SK-N-SH treated with all-trans-retinoic acid at 6 μM for 48 hours (cell line): Measurements from ENCODE around the gene CPLX1.

Experiments used
- BACH2 ChIP-seq: fragments of 250-450 bp; sonication (Bioruptor Pico); IDR thresholded peaks from 2 replicates; pipeline ENCODE4 v1.9.0; 2021; ENCODE audit warnings: mild to moderate bottlenecking, borderline replicate concordance
- CSDC2 ChIP-seq: fragments of 250-450 bp; sonication (Bioruptor Pico); IDR thresholded peaks from 2 replicates; pipeline ENCODE4 v1.5.0; 2020; ENCODE audit warnings: mild to moderate bottlenecking, moderate library complexity
- ESRRG ChIP-seq: fragments of 250-450 bp; sonication (Bioruptor Pico); IDR thresholded peaks from 2 replicates; pipeline ENCODE4 v1.6.1; 2021; ENCODE audit warnings: mild to moderate bottlenecking
- GLIS3 ChIP-seq: fragments of 250-450 bp; sonication (Bioruptor Pico); IDR thresholded peaks from 2 replicates; pipeline ENCODE4 v1.5.0; 2020; ENCODE audit warnings: mild to moderate bottlenecking, moderate library complexity
- OSR1 ChIP-seq: fragments of 250-450 bp; sonication (Bioruptor Pico); IDR thresholded peaks from 2 replicates; pipeline ENCODE4 v1.8.0; 2022; ENCODE audit warnings: moderate library complexity, mild to moderate bottlenecking, inconsistent platforms
- PPARA ChIP-seq: fragments of 250-450 bp; sonication (Bioruptor Pico); IDR thresholded peaks from 2 replicates; pipeline ENCODE4 v1.5.0; 2020; ENCODE audit warnings: mild to moderate bottlenecking, borderline replicate concordance
- RARB ChIP-seq: fragments of 250-450 bp; sonication (Bioruptor Pico); IDR thresholded peaks from 2 replicates; pipeline ENCODE4 v1.8.0; 2021; ENCODE audit warnings: mild to moderate bottlenecking, moderate library complexity
- TSHZ2 ChIP-seq: fragments of 250-450 bp; sonication (Bioruptor Pico); IDR thresholded peaks from 2 replicates; pipeline ENCODE4 v1.5.0; 2020; ENCODE audit warnings: mild to moderate bottlenecking, moderate library complexity
- ZFP3 ChIP-seq: fragments of 250-450 bp; sonication (Bioruptor Pico); IDR thresholded peaks from 2 replicates; pipeline ENCODE4 v1.5.0; 2020; ENCODE audit warnings: mild to moderate bottlenecking, moderate library complexity
- ZNF565 ChIP-seq: fragments of 450-650 bp; formaldehyde crosslinking; conservative IDR thresholded peaks from 2 replicates; pipeline ENCODE4 v1.5.0; 2020; ENCODE audit warnings: low read depth, mild to moderate bottlenecking, moderate library complexity
- ZNF8 ChIP-seq: fragments of 450-650 bp; formaldehyde crosslinking; IDR thresholded peaks from 2 replicates; pipeline ENCODE4 v1.5.0; 2020; ENCODE audit warnings: mild to moderate bottlenecking, moderate library complexity
- TF ChIP-seq, protein P1 (sequence below): fragments of 250-450 bp; sonication (Bioruptor Pico); IDR thresholded peaks from 2 replicates; pipeline ENCODE4 v1.8.0; 2020; ENCODE audit warnings: mild to moderate bottlenecking, moderate library complexity, borderline replicate concordance

- TF ChIP-seq BACH2 (no peak), ZNF565 (CRISPR knock-in tag) (no peak), PPARA (no peak), ZFP3 (CRISPR knock-in tag) (no peak), ZNF8 (CRISPR knock-in tag) (no peak), CSDC2 (CRISPR knock-in tag) (no peak), ESRRG (no peak), RARB (CRISPR knock-in tag) (no peak), TSHZ2 (no peak), GLIS3 (CRISPR knock-in tag) (no peak), OSR1 (CRISPR knock-in tag) (no peak)
- TF ChIP-seq, protein P1, sequence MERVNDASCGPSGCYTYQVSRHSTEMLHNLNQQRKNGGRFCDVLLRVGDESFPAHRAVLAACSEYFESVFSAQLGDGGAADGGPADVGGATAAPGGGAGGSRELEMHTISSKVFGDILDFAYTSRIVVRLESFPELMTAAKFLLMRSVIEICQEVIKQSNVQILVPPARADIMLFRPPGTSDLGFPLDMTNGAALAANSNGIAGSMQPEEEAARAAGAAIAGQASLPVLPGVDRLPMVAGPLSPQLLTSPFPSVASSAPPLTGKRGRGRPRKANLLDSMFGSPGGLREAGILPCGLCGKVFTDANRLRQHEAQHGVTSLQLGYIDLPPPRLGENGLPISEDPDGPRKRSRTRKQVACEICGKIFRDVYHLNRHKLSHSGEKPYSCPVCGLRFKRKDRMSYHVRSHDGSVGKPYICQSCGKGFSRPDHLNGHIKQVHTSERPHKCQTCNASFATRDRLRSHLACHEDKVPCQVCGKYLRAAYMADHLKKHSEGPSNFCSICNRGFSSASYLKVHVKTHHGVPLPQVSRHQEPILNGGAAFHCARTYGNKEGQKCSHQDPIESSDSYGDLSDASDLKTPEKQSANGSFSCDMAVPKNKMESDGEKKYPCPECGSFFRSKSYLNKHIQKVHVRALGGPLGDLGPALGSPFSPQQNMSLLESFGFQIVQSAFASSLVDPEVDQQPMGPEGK (CRISPR knock-in tag), result no peak
These were observed 57.9 kb downstream of the CPLX1 start for GRCh38 chr4:768076-768475.
